Measurements from ENCODE around the gene SNPH.

- no peak for TF ChIP-seq CTCF (IDR thresholded peaks at IDR 0.05)
- no peak for TF ChIP-seq POLR2A (IDR thresholded peaks at IDR 0.05)
Observed at GRCh38 chr20:1240549-1240948, 25.5 kb upstream of the SNPH start.
